GM19467 (cell line): ENCODE measurements around the gene GMPPA.

Experiments used
- ATAC-seq: cut with Tn5 transposase; IDR thresholded peaks from one replicate; pipeline ENCODE4 v1.9.1; 2021; ENCODE audit warnings: mild to moderate bottlenecking, moderate library complexity; ENCODE audit not compliant: unreplicated experiment

Gene GMPPA

GRCh38 chr2:219553463-219553963 lies 54.8 kb downstream of the GMPPA start:
- no peak for ATAC-seq

- no peak for ATAC-seq
Observed at GRCh38 chr2:219554350-219554749, 55.7 kb downstream of the GMPPA start.

- ATAC-seq, result no peak
Observed at GRCh38 chr2:219555956-219556355, 57.3 kb downstream of the GMPPA start.

GRCh38 chr2:219556413-219556812 lies 57.7 kb downstream of the GMPPA start:
- ATAC-seq, result no peak
